Hepatocyte (in vitro differentiated cells): ENCODE results near the gene FSD1L. TPM values are rescaled to one million over a fixed set of nuclear protein-coding genes. Genes with fewer than 3 reads are reported as not detected.

Source experiments
- DNase-seq: peaks from one replicate; pipeline ENCODE4 v3.0.0-alpha.2; 2016; ENCODE audit warnings: low spot score
- H2AFZ ChIP-seq: fragments of 200-600 bp; sonication (generic); 2 replicates; pipeline ENCODE4 v1.6.0; 2016; ENCODE audit warnings: antibody characterized with exemption, mild to moderate bottlenecking
- H3K27ac ChIP-seq: fragments of 200-600 bp; sonication (generic); 2 replicates; pipeline ENCODE4 v1.5.1; 2016; ENCODE audit warnings: mild to moderate bottlenecking
- H3K27me3 ChIP-seq: fragments of 200-600 bp; sonication (generic); 2 replicates; pipeline ENCODE4 v1.6.1; 2016
- H3K36me3 ChIP-seq: fragments of 200-600 bp; sonication (generic); replicated peaks from 2 replicates; pipeline ENCODE4 v1.5.1; 2016; ENCODE audit warnings: low read depth; ENCODE audit not compliant: insufficient read depth
- H3K4me1 ChIP-seq: fragments of 200-600 bp; sonication (generic); 2 replicates; pipeline ENCODE4 v1.5.1; 2016; ENCODE audit warnings: mild to moderate bottlenecking, moderate library complexity; ENCODE audit not compliant: insufficient read depth
- H3K4me2 ChIP-seq: fragments of 200-600 bp; sonication (generic); 2 replicates; pipeline ENCODE4 v1.6.0; 2016
- H3K4me3 ChIP-seq: fragments of 200-600 bp; sonication (generic); 2 replicates; pipeline ENCODE4 v1.5.1; 2016; ENCODE audit warnings: mild to moderate bottlenecking
- H3K79me2 ChIP-seq: fragments of 200-600 bp; sonication (generic); 2 replicates; pipeline ENCODE4 v1.6.0; 2017; ENCODE audit warnings: mild to moderate bottlenecking
- H3K9me2 ChIP-seq: fragments of 200-600 bp; sonication (generic); replicated peaks from 2 replicates; pipeline ENCODE4 v1.6.0; 2017; ENCODE audit warnings: mild to moderate bottlenecking; ENCODE audit not compliant: insufficient read depth
- H3K9me3 ChIP-seq: fragments of 200-600 bp; sonication (generic); 2 replicates; pipeline ENCODE4 v1.5.1; 2016; ENCODE audit warnings: low read depth, mild to moderate bottlenecking
- H4K20me1 ChIP-seq: fragments of 200-600 bp; sonication (generic); 2 replicates; pipeline ENCODE4 v1.6.0; 2016; ENCODE audit warnings: mild to moderate bottlenecking; ENCODE audit not compliant: insufficient read depth, poor library complexity, severe bottlenecking
- EZH2 ChIP-seq: fragments of 200-600 bp; sonication (generic); IDR thresholded peaks from 2 replicates; pipeline ENCODE4 v1.6.1; 2016; ENCODE audit warnings: antibody characterized with exemption, mild to moderate bottlenecking, borderline replicate concordance
- EZH2phosphoT487 ChIP-seq: fragments of 200-600 bp; sonication (generic); IDR thresholded peaks from one replicate; pipeline ENCODE4 v1.6.1; 2018; ENCODE audit warnings: antibody characterized with exemption, mild to moderate bottlenecking, low read depth, moderate library complexity; ENCODE audit not compliant: unreplicated experiment, severe bottlenecking
- whole genome bisulfite sequencing: methylation state at CpG from one replicate; pipeline ENCODE4 v1.1.6; 2016; ENCODE audit warnings: low lambda C conversion rate; ENCODE audit errors: missing lambda C conversion rate; 5-methylcytosine and 5-hydroxymethylcytosine counted together
- polyA plus RNA-seq: library from polyadenylated mRNA; unstranded; fragments of >200 nt; fragmentation: Nextera tagmentation; extraction: Ambion mirVana; gene quantifications from 2 replicates; pipeline ENCODE4 v1.2.1, GENCODE V29; 2016
- total RNA-seq: library from RNA; depleted of rRNA; stranded (reverse); fragments of >200 nt; gene quantifications from 2 replicates; pipeline ENCODE4 v1.2.3, GENCODE V29; 2014
- TF ChIP-seq, protein P1 (sequence below): fragments of 200-600 bp; sonication (generic); IDR thresholded peaks from 2 replicates; pipeline ENCODE4 v1.5.1; 2016; ENCODE audit warnings: antibody characterized with exemption, mild to moderate bottlenecking; ENCODE audit not compliant: poor library complexity

The FSD1L gene
- total and polyA plus RNA-seq, 2 experiments from 2014 or later = 1.1 to 9.3 TPM

DNA sequence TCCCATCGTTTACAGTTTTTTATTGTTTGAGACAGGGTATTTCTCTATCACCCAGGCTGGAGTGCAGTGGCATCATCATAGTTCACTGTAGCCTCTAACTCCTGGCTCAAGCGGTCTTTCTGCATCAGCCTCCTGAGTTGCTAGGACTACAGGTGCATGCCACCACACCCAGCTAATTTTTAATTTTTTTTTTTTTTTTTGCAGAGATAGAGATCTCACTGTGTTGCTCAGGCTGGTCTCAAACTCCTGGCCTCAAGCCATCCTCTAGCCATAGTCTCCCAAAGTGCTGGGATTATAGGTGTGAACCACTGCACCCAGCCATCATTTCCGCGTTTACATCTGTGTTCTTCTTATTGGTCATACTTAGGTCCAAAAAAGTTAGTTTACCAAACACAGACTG lies 53.6 kb downstream of the FSD1L start:
- Histone ChIP-seq H3K9me3 (no peaks in the 10 kb centered on the region), H3K4me3 (no peak overlapping the region), H2AFZ (no peak overlapping the region), H3K9me2 (no peaks in the 10 kb centered on the region), H3K36me3 (no peaks in the 10 kb centered on the region), H4K20me1 (no peaks in the 10 kb centered on the region), H3K27me3 (no peaks in the 10 kb centered on the region), H3K27ac (no peak overlapping the region), H3K4me1 (no peaks in the 10 kb centered on the region), H3K79me2 (no peaks in the 10 kb centered on the region), H3K4me2 (no peak overlapping the region)
- no peak for DNase-seq
- TF ChIP-seq, protein P1, sequence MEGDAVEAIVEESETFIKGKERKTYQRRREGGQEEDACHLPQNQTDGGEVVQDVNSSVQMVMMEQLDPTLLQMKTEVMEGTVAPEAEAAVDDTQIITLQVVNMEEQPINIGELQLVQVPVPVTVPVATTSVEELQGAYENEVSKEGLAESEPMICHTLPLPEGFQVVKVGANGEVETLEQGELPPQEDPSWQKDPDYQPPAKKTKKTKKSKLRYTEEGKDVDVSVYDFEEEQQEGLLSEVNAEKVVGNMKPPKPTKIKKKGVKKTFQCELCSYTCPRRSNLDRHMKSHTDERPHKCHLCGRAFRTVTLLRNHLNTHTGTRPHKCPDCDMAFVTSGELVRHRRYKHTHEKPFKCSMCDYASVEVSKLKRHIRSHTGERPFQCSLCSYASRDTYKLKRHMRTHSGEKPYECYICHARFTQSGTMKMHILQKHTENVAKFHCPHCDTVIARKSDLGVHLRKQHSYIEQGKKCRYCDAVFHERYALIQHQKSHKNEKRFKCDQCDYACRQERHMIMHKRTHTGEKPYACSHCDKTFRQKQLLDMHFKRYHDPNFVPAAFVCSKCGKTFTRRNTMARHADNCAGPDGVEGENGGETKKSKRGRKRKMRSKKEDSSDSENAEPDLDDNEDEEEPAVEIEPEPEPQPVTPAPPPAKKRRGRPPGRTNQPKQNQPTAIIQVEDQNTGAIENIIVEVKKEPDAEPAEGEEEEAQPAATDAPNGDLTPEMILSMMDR = no peak
- TF ChIP-seq EZH2phosphoT487 = no peak
- WGBS = 95% methylated on average over 4 of the region's 4 CpGs

DNA sequence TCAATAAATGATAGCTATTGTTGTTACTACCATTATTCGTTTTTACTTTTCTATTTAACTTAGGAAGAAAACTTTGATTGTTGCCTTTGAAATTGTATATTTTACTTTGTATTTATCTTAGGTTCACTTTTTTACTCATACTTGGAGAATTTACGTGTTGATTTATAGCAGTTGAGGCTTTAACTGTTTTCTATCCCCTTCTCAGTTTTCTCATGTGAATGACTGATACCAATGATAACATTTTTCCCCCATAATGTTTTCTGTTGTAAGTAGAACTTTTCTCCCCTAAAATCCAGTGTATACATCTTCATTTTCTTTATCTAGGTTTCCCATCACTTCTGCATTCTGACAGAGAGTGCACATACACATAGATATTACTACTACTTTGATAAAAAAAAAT lies 54.4 kb downstream of the FSD1L start:
- Histone ChIP-seq H3K27ac (no peak overlapping the region), H3K4me2 (no peak overlapping the region)

DNA sequence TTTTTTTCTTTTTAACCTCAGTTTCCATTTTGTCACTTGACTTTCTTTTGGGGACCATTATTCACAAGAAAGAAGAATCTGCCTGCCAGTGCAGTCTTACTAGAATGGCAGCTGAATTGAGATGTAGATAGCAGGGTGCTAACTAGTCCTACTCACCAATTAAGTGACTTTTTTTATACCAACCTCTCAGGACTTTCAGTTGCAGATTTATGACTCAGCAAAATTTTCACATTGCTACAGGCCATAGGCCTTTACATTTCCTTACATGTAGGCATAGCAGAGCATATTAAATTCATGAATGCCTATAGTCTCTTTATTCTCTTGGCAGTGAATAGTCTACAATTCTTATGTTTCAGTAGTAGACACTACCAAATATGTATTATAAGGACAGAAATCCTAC lies 56.0 kb downstream of the FSD1L start:
- no peaks in the 10 kb centered on the region for H3K4me1 ChIP-seq
- H3K4me3 ChIP-seq = no peak overlapping the region
- H3K4me2 ChIP-seq = no peak overlapping the region

More for the DNA sequence above, 54.4 kb downstream of the FSD1L start:
- Histone ChIP-seq H4K20me1 (no peaks in the 10 kb centered on the region), H3K9me3 (no peaks in the 10 kb centered on the region), H2AFZ (no peak overlapping the region), H3K79me2 (no peaks in the 10 kb centered on the region), H3K4me3 (no peak overlapping the region), H3K36me3 (no peaks in the 10 kb centered on the region), H3K27me3 (no peaks in the 10 kb centered on the region), H3K9me2 (no peaks in the 10 kb centered on the region), H3K4me1 (no peaks in the 10 kb centered on the region)
- WGBS = 79% methylated on average over 2 of the region's 2 CpGs
- no peak for TF ChIP-seq EZH2
- TF ChIP-seq, protein P1 = no peak
- no peak for TF ChIP-seq EZH2phosphoT487
- no peak for DNase-seq

More for the DNA sequence above, 56.0 kb downstream of the FSD1L start:
- Histone ChIP-seq H4K20me1 (no peaks in the 10 kb centered on the region), H3K27ac (no peak overlapping the region), H3K27me3 (no peaks in the 10 kb centered on the region), H3K9me3 (no peaks in the 10 kb centered on the region), H3K36me3 (no peaks in the 10 kb centered on the region), H3K79me2 (no peaks in the 10 kb centered on the region), H2AFZ (no peak overlapping the region), H3K9me2 (no peaks in the 10 kb centered on the region)
- no peak for TF ChIP-seq EZH2
- TF ChIP-seq, protein P1 = no peak
- no peak for TF ChIP-seq EZH2phosphoT487
- DNase-seq = no peak
